Trophoblast cell (in vitro differentiated cells and primary cell): ENCODE data around the gene EMILIN3. TPM values are rescaled to one million over a fixed set of nuclear protein-coding genes. Genes with fewer than 3 reads are reported as not detected.

ENCODE experiments used
- DNase-seq, 2 donors: peaks; one replicate each; pipeline ENCODE4 v3.0.0-alpha.2; 2016
- H2AFZ ChIP-seq: 2 replicates; pipeline ENCODE4 v1.6.1; 2013; ENCODE audit warnings: low read length, moderate library complexity, mild to moderate bottlenecking; ENCODE audit not compliant: insufficient read depth, poor library complexity
- H2AK5ac ChIP-seq: 2 replicates; pipeline ENCODE4 v1.6.1; 2013; ENCODE audit warnings: mild to moderate bottlenecking, low read length
- H2BK120ac ChIP-seq: 2 replicates; pipeline ENCODE4 v1.6.1; 2013; ENCODE audit warnings: low read length, mild to moderate bottlenecking, moderate library complexity; ENCODE audit not compliant: insufficient read depth, poor library complexity
- H2BK12ac ChIP-seq: 2 replicates; pipeline ENCODE4 v1.6.1; 2013; ENCODE audit warnings: mild to moderate bottlenecking, low read length, moderate library complexity
- H2BK5ac ChIP-seq: 2 replicates; pipeline ENCODE4 v1.6.1; 2013; ENCODE audit warnings: low read length, low read depth, moderate library complexity, mild to moderate bottlenecking; ENCODE audit not compliant: poor library complexity
- H3K14ac ChIP-seq: 2 replicates; pipeline ENCODE4 v1.6.1; 2013; ENCODE audit warnings: mild to moderate bottlenecking, low read length
- H3K18ac ChIP-seq: 2 replicates; pipeline ENCODE4 v1.6.1; 2013; ENCODE audit warnings: mild to moderate bottlenecking, low read length
- H3K23ac ChIP-seq: 2 replicates; pipeline ENCODE4 v1.6.1; 2013; ENCODE audit warnings: low read length
- H3K27ac ChIP-seq: 2 replicates; pipeline ENCODE4 v1.5.1; 2013; ENCODE audit warnings: low read depth, mild to moderate bottlenecking, inconsistent platforms, low read length, moderate library complexity
- H3K27me3 ChIP-seq: 2 replicates; pipeline ENCODE4 v1.6.1; 2013; ENCODE audit warnings: inconsistent platforms, mild to moderate bottlenecking, low read length, moderate library complexity; ENCODE audit not compliant: insufficient read depth
- H3K36me3 ChIP-seq, 2 experiments: 1 replicate in 1 of 2; 2 replicates in 1 of 2; pipeline ENCODE4 v1.6.1; 2013; ENCODE audit warnings: low read length in 2 of 2, mild to moderate bottlenecking in 2 of 2, moderate library complexity in 1 of 2; ENCODE audit not compliant: insufficient read depth in 2 of 2, control insufficient read depth in 1 of 2
- H3K4ac ChIP-seq: 2 replicates; pipeline ENCODE4 v1.6.1; 2013; ENCODE audit warnings: low read depth, mild to moderate bottlenecking, low read length, moderate library complexity
- H3K4me1 ChIP-seq, 2 experiments: 1 replicate in 1 of 2; 2 replicates in 1 of 2; pipeline ENCODE4 v1.6.1; 2013; ENCODE audit warnings: low read length in 2 of 2, mild to moderate bottlenecking in 2 of 2, moderate library complexity in 1 of 2; ENCODE audit not compliant: insufficient read depth in 2 of 2, control insufficient read depth in 1 of 2
- H3K4me2 ChIP-seq: 2 replicates; pipeline ENCODE4 v1.6.1; 2013; ENCODE audit warnings: inconsistent platforms, mild to moderate bottlenecking, low read length, moderate library complexity
- H3K4me3 ChIP-seq: 2 replicates; pipeline ENCODE4 v1.5.1; 2013; ENCODE audit warnings: mild to moderate bottlenecking, low read depth, low read length, inconsistent platforms
- H3K79me1 ChIP-seq: one replicate; pipeline ENCODE4 v1.6.1; 2013; ENCODE audit warnings: low read length
- H3K79me2 ChIP-seq: 2 replicates; pipeline ENCODE4 v1.6.1; 2013; ENCODE audit warnings: low read length, mild to moderate bottlenecking; ENCODE audit not compliant: control insufficient read depth, insufficient read depth, poor library complexity
- H3K9ac ChIP-seq: 2 replicates; pipeline ENCODE4 v1.6.1; 2013; ENCODE audit warnings: mild to moderate bottlenecking, low read length
- H3K9me3 ChIP-seq: 2 replicates; pipeline ENCODE4 v1.6.1; 2013; ENCODE audit warnings: low read depth, mild to moderate bottlenecking, control low read depth, inconsistent platforms, low read length; ENCODE audit not compliant: insufficient read depth
- H4K12ac ChIP-seq: 2 replicates; pipeline ENCODE4 v1.6.1; 2013; ENCODE audit warnings: low read depth, mild to moderate bottlenecking, low read length, moderate library complexity
- H4K8ac ChIP-seq: 2 replicates; pipeline ENCODE4 v1.6.1; 2013; ENCODE audit warnings: low read depth, mild to moderate bottlenecking, low read length, moderate library complexity
- H4K91ac ChIP-seq: one replicate; pipeline ENCODE4 v1.6.1; 2013; ENCODE audit warnings: low read depth, mild to moderate bottlenecking, low read length, moderate library complexity
- WGBS: extraction: QIAGEN DNeasy Blood & Tissue Kit; methylation state at CpG from one replicate; pipeline ENCODE4 v1.1.7; 2013; ENCODE audit warnings: missing lambda C conversion rate; ENCODE audit not compliant: insufficient read length, insufficient coverage; ENCODE audit errors: extremely low coverage; 5-methylcytosine and 5-hydroxymethylcytosine counted together
- polyA plus RNA-seq: library from polyadenylated mRNA; stranded (reverse); fragments of 200-250 nt; gene quantifications from 2 replicates; pipeline ENCODE4 v1.2.3, GENCODE V29; 2013

Gene EMILIN3
- 0.34 and 0.37 TPM in 2 replicates for polyA plus RNA-seq

DNA sequence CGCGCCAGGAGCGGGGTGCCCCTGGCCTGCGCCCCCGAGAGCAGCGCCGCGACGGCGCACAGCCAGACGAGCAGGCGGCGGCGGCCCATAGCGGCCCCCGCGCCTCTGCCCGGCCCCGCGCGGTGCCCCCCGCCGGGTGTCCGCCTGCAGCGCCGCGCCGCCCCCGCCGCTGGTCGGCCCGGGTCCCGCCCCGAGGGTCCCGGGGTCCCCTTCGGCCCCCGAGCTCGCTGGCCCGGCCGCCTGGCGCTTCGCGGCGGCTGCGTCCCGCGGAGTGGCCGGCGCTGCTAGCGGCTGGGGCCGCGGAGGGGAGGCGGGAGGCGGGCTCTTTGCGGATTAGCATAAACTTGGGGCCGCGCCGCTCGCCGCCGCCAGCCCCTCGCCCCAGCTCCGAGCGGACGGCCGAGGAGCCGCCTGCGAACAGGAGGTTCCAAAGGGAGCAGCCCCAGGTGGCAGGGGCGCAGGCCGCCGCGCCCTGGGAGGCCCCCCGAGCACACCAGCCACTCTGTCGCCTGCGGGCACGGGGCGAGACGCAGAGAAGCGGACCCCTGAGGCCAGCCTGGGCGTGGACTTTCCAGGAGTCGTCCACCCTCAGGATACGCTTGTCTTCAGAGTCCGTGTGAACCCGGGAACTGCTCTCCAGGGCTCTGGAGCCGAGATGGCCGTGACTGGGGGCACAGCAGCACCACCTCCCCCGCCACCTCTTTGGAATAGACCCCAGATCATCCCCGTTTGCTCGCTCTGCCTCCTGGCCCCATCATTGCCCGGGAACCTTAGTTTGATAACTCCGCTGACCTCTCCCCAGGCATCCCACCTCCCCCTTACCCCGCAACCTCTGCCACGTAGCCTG, at the start of gene EMILIN3:
TSS of gene EMILIN3 (minus strand) at position 273 of the 847 bp plus-strand sequence. CDS start at position 89, 184 bp downstream.
- no peak within 1 kb of the TSS for H2BK12ac ChIP-seq
- H3K4me3 ChIP-seq: peak within 1 kb of the TSS; percentile 57
- H2AK5ac ChIP-seq: no peak within 1 kb of the TSS
- no peak within 1 kb of the TSS for H4K12ac ChIP-seq
- no peaks in the 10 kb centered on the region for H3K79me1 ChIP-seq
- H3K27me3 ChIP-seq: peaks cover 33% of the 10 kb centered on the region
- H4K91ac ChIP-seq: peak within 1 kb of the TSS; percentile 14
- no peak within 1 kb of the TSS for H3K14ac ChIP-seq
- H2AFZ ChIP-seq: peak within 1 kb of the TSS; percentile 39
- H3K4me1 ChIP-seq: peaks cover 0 to 7% of the 10 kb centered on the region in 2 experiments
- peaks cover 10% of the 10 kb centered on the region for H3K9me3 ChIP-seq
- H3K36me3 ChIP-seq: no peaks in the 10 kb centered on the region
- no peak within 1 kb of the TSS for H2BK120ac ChIP-seq
- DNase-seq: peak in 1 of 2 donors; percentile 8
- no peak within 1 kb of the TSS for H2BK5ac ChIP-seq
- H3K79me2 ChIP-seq: no peaks in the 10 kb centered on the region
- H3K23ac ChIP-seq: no peak within 1 kb of the TSS
- no peak within 1 kb of the TSS for H4K8ac ChIP-seq
- H3K9ac ChIP-seq: no peak within 1 kb of the TSS
- H3K4ac ChIP-seq: no peak within 1 kb of the TSS
- H3K4me2 ChIP-seq: peak within 1 kb of the TSS; percentile 75
- no CpG with 5 or more reads among the region's 93 CpGs for WGBS
- no peak within 1 kb of the TSS for H3K18ac ChIP-seq
- H3K27ac ChIP-seq: no peak within 1 kb of the TSS

GRCh38 chr20:41415191-41415590, 48.6 kb upstream of the EMILIN3 start:
- no peak overlapping the region for H3K4ac ChIP-seq
- H3K4me2 ChIP-seq: no peak overlapping the region
- H4K91ac ChIP-seq: no peak overlapping the region
- no peak overlapping the region for H4K12ac ChIP-seq
- no peak overlapping the region for H3K4me3 ChIP-seq
- no peaks in the 10 kb centered on the region for H3K79me2 ChIP-seq
- no peak overlapping the region for H3K27ac ChIP-seq
- WGBS: no CpG with 5 or more reads among the region's 8 CpGs
- H2BK12ac ChIP-seq: no peak overlapping the region
- H3K36me3 ChIP-seq: peaks cover 19 to 44% of the 10 kb centered on the region in 2 experiments
- no peak for DNase-seq
- peaks cover 10 to 14% of the 10 kb centered on the region in 2 experiments for H3K4me1 ChIP-seq
- H3K9me3 ChIP-seq: peaks cover 2% of the 10 kb centered on the region
- no peak overlapping the region for H3K14ac ChIP-seq
- no peaks in the 10 kb centered on the region for H3K27me3 ChIP-seq
- no peak overlapping the region for H2BK5ac ChIP-seq
- H2AFZ ChIP-seq: no peak overlapping the region
- H2BK120ac ChIP-seq: no peak overlapping the region
- no peak overlapping the region for H2AK5ac ChIP-seq
- H3K79me1 ChIP-seq: no peaks in the 10 kb centered on the region
- no peak overlapping the region for H3K23ac ChIP-seq
- no peak overlapping the region for H4K8ac ChIP-seq
- H3K9ac ChIP-seq: no peak overlapping the region
- no peak overlapping the region for H3K18ac ChIP-seq

DNA sequence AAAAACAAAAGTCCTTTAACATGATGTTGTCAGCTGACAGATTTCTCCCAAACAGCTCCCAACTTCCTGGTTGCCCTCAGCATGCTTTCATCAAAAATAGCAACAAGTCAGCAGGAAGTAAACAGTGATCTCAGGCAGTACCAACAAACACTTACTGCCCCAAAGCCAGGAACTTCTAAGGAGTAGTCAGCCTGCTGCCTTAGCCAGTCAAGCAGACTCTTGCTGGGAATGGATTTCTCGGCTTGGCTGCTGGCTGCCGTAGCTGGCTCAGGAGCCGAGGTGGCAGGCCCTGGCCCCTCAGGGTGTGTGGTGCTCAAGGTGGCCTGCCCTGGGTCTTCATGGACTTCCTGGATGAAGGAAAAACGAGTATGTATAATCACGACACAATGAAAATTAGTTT, 46.6 kb upstream of the EMILIN3 start:
- Histone ChIP-seq H2BK5ac (no peak overlapping the region), H3K4me2 (no peak overlapping the region), H3K9ac (no peak overlapping the region), H3K14ac (no peak overlapping the region), H2BK12ac (no peak overlapping the region), H2AFZ (no peak overlapping the region), H4K12ac (no peak overlapping the region), H4K91ac (no peak overlapping the region), H2AK5ac (no peak overlapping the region), H2BK120ac (no peak overlapping the region), H3K27me3 (no peaks in the 10 kb centered on the region), H3K23ac (no peak overlapping the region), H4K8ac (no peak overlapping the region), H3K27ac (no peak overlapping the region), H3K4me3 (no peak overlapping the region), H3K79me2 (no peaks in the 10 kb centered on the region), H3K36me3 (peaks cover 25 to 52% of the 10 kb centered on the region in 2 experiments), H3K79me1 (no peaks in the 10 kb centered on the region), H3K9me3 (peaks cover 2% of the 10 kb centered on the region), H3K4ac (no peak overlapping the region), H3K18ac (no peak overlapping the region), H3K4me1 (peaks cover 10 to 14% of the 10 kb centered on the region in 2 experiments)
- DNase-seq: no peak
- WGBS: no CpG with 5 or more reads among the region's 5 CpGs

DNA sequence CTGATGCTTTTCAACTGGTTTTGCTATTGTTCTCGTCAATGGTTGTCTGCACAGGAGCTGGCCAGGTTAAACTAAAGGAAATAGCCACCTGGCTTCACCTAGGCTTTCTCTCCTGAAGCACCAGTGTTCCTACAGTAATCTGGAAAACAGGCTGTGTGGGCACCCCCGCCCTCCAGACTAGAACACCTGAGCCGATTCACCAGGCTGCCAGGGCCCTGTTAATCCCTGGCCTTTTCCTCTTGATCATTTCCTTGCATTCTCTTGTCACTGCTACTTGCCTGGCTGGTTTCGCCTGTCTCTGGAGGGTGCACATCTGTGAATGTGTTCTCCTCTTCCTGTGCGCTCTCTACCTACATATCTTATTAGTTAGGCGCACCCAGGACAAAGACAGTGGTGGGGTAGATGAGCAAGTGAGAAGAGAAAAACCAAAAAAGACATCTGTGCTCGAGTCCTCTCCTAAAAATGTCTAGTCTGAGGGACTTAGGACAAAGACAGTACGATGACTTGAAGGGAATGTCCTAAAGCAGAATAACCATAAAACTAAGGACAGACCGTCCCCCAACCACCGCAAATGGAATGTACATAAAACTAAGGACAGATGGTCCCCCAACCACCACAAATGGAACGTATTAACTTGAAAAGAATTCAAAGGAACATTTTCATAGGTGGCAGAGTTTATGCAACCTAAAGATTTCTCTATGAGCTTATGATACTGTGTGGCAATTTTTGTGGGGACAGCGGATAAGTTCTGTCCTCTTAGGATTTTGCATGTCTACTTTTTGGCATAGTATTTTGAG, 45.9 kb upstream of the EMILIN3 start:
- H3K79me1 ChIP-seq: no peaks in the 10 kb centered on the region
- H3K79me2 ChIP-seq: no peaks in the 10 kb centered on the region
- no peak overlapping the region for H2AK5ac ChIP-seq
- H3K4me1 ChIP-seq: peaks cover 12 to 16% of the 10 kb centered on the region in 2 experiments
- no peak for DNase-seq
- H3K23ac ChIP-seq: no peak overlapping the region
- H2BK12ac ChIP-seq: no peak overlapping the region
- no peak overlapping the region for H3K9ac ChIP-seq
- H3K4me2 ChIP-seq: no peak overlapping the region
- peaks cover 3% of the 10 kb centered on the region for H3K9me3 ChIP-seq
- H4K91ac ChIP-seq: no peak overlapping the region
- H3K18ac ChIP-seq: no peak overlapping the region
- no peak overlapping the region for H3K27ac ChIP-seq
- no peak overlapping the region for H2BK5ac ChIP-seq
- no peak overlapping the region for H2AFZ ChIP-seq
- peaks cover 25 to 56% of the 10 kb centered on the region in 2 experiments for H3K36me3 ChIP-seq
- H4K8ac ChIP-seq: no peak overlapping the region
- no CpG with 5 or more reads among the region's 12 CpGs for whole genome bisulfite sequencing
- H3K27me3 ChIP-seq: no peaks in the 10 kb centered on the region
- no peak overlapping the region for H4K12ac ChIP-seq
- no peak overlapping the region for H3K4me3 ChIP-seq
- no peak overlapping the region for H2BK120ac ChIP-seq
- H3K4ac ChIP-seq: no peak overlapping the region
- H3K14ac ChIP-seq: no peak overlapping the region
